ENCODE results near the gene DAAM1.

- TF ChIP-seq, protein P1, sequence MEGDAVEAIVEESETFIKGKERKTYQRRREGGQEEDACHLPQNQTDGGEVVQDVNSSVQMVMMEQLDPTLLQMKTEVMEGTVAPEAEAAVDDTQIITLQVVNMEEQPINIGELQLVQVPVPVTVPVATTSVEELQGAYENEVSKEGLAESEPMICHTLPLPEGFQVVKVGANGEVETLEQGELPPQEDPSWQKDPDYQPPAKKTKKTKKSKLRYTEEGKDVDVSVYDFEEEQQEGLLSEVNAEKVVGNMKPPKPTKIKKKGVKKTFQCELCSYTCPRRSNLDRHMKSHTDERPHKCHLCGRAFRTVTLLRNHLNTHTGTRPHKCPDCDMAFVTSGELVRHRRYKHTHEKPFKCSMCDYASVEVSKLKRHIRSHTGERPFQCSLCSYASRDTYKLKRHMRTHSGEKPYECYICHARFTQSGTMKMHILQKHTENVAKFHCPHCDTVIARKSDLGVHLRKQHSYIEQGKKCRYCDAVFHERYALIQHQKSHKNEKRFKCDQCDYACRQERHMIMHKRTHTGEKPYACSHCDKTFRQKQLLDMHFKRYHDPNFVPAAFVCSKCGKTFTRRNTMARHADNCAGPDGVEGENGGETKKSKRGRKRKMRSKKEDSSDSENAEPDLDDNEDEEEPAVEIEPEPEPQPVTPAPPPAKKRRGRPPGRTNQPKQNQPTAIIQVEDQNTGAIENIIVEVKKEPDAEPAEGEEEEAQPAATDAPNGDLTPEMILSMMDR (conservative IDR thresholded peaks at IDR 0.05; ENCODE audit: low read length), result no peak
- no peak for TF ChIP-seq EZH2phosphoT487 (IDR thresholded peaks at IDR 0.05; ENCODE audit: borderline replicate concordance)
These were observed 35.9 kb downstream of the DAAM1 start for GRCh38 chr14:59224341-59224740.
